Kidney capillary endothelial cell (primary cell): ENCODE measurements around the gene INPP5D.
"Not testable (repeated sequence)": the region's sequence is repeated elsewhere in the genome, so short reads cannot be mapped to it uniquely, and the experiment has no call there.

Experiments
- DNase-seq: peaks from one replicate; pipeline ENCODE4 v3.0.0-alpha.2; 2018; ENCODE audit warnings: low spot score

INPP5D gene

GRCh38 chr2:233053928-233054784, 6.0 kb upstream of the INPP5D start:
- DNase-seq = peak; percentile 49

DNA sequence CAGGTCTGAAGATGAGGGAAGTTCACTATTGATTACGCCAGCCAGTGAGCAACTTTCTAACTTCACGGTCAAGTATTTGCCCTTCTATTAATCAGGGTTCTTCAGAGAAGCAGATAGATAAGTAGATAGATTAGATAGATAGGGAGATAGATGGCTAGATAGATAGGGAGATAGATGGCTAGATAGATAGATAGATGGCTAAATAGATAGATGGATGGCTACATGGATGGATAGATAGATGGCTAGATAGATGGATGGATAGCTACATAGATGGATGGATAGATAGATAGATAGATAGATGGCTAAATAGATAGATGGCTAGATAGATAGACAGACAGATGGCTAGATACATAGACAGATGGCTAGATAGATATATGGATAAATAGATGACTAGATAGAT, 4.8 kb upstream of the INPP5D start:
- no peak for DNase-seq

DNA sequence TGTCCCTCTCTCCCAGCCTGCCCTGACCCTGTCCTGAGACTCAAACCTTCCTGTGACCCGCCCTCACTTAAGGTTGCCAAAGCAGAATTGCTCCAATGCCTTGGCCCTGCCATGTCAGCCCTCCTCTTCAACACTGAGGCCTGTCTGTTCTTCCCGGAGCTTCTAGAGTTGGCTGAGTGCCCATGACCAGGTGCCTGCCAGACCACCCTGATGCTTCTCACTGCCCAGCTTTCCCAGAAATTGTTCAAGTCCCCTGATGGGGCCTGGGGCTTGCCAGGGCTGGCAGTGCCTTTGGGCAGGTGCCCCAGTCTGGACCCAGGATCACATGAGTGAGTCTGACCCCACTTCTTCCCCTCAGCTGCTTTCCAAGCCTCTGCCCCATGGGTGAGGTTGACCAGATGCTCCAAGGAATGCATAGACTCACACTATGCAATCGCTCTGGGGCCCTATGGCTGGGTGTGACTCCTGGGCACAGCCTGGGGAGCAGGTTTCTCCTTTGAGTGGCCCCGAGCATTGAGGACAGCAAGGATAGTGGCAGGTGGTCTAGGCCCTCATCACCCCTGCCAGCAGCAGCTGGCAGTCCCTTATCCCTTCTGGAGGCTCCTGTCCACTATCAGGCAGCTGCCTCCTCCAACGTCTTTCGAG, 3.1 kb upstream of the INPP5D start:
- DNase-seq = no peak

DNA sequence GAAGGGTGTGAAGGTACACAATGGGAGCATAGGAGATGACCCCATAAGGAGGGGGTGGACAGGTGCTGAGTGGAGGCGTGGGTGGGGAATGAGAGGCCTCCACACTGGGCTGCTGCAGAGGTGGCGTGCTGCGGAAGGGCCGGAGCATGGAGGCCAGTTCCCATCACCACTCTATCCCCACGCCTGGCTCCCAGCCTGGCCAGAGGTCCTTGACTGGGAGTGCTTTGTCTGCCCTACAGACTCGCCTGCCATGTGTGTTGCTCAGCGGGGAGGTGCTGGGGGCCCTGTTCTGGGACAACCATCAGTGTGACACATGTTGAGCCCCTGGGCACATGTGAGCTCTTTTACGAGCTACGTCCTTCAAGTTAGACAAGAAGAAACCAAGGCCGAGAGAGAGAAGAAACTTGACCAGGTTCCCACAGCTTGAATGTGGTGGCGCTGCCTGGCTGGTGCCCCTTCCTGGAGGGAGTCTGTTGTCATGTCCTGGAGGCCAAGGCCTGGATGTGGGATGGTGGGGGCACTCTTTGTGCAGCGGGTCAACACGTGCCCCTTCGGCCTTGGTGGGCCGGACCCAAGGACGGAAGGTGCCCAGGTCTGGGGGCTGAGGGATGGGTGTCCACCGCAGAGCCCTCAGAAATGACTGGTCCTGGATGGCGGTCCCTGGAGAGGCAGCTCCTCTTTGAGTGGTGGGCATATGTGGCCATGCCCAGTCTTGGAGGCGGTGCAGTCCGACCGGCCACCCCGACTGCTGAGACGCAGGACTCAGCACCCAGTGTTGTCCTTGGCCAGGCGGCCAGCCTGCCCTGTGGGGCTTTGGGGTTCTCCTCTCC, 1.2 kb upstream of the INPP5D start:
- DNase-seq = no peak

GRCh38 chr2:233059547-233059796, 670 bp upstream of the INPP5D start:
- no peak for DNase-seq

GRCh38 chr2:233060501-233060979, 398 bp downstream of the INPP5D start:
- no peak for DNase-seq

- no peak for DNase-seq
Observed at GRCh38 chr2:233060980-233061590, 943 bp downstream of the INPP5D start.

GRCh38 chr2:233061591-233062450, 1.7 kb downstream of the INPP5D start:
- DNase-seq = no peak

DNA sequence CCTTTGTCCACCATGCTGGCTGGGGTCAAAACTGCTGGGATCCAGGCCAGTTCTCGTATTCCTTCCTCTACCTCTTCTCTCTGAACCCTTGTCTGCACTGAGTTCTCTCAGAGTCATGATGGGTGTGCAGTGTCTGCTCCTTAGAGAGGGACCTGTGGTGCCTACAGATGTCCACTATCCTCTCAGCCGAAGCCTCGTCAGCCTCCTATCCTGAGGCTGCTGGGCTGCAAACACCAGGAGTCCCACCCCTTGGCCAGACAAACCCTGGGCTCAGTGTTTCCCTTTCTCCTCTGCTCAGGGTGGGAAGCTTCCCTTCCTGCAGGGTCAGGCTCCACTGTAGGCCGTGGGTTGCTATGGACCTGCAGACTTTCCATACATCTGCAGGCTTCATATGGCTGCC, 2.3 kb downstream of the INPP5D start:
- DNase-seq = no peak

DNA sequence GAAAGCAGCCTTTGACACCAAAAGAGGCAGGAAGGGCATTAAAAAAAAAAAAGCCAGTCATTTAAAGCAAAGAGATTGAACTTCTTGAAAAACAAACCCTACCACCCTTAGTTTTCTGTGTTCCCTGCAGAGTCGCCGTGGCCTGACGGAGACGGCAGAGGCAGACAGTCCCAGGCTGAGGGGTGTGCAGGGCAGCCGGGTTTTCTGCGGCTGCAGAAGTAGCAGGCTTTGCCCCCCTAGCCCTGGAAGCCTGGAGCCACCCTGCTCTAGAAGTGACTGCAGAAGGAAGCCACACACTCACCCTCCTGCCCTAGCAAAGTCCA, 2.8 kb downstream of the INPP5D start:
- DNase-seq = no peak

- DNase-seq = no peak
Observed at GRCh38 chr2:233063269-233063975, 3.3 kb downstream of the INPP5D start.

- DNase-seq = no peak
Observed at GRCh38 chr2:233063976-233064411, 3.9 kb downstream of the INPP5D start.

DNA sequence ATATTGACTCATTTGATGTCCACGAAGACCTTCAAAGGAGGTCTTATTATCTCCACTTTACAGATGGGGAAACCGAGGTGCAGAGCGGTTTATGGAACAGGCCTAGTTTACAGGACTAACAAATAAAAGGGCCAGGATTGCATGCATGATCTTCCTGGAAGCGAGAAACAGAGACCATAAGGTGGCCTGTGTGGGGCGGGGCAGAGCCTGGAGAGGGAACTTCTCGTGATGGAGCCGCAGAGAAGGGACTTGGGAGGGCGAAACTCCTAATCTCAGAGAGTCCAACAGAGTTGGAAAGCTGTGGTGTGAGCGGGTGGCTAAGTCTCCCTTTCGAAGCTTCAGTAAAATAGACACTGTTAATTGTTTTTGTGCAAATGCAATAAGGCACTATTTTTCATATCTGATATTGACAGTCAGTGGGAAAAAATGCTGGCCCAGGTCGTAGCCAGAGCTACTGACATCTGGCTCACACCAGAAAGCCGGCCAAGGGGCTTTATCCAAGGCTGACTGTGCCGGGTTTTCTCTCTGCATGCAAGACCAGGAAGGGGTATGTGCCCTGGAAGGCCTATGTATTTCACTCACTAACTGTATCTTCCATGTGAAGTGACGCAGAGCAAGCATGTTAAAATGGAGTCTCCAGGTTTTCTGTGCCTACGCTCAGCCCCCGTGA, 4.5 kb downstream of the INPP5D start:
- no peak for DNase-seq

DNA sequence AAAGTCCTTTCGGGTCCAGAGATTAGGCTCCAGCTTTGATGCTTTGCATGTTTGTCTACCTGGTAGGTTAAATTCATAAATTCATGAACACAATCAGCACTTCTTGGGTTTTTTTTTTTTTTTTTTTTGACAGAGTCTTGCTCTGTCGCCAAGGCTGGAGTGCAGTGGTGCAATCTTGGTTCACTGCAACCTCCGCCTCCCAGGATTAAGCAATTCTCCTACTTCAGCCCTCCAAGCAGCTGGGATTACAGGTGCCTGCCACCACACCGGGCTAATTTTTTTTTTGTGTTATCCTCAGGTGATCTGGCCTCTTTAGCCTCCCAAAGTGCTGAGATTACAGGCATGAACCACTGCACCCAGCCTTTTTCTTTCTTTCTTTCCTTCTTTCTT, 5.1 kb downstream of the INPP5D start:
- DNase-seq = not testable (repeated sequence)

GRCh38 chr2:233065954-233066470, 5.9 kb downstream of the INPP5D start:
- no peak for DNase-seq

DNA sequence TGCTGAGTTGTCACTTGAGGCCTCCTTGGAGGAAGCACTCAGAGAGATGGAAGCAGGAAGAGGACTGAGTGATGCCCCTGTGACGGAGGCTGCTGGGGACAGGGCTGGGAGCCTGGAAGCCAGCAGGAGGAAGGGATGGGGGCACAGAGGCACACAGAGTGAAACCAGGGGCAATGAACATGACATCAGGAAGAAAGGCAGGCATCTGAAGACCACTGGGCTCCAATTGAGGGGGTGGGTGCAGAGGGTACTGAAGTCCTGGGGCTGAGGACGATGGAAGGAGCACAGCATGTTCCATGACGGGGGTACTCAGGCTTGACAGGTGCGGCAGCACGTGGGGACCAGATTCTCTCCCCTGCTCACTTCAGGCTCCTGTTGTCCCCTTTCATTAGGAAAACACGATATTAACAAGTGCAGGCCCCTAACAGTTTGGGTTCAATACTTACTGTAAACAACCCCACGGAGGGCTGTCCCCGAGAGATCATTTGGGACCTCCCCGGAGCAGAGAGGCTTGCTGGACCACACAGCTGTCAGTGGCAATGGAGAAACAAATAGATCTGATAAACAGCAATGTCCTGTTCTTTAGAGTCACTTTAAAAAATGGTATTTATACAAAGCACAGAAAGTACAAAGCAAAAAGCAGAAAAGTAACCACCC, 8.7 kb downstream of the INPP5D start:
- no peak for DNase-seq

GRCh38 chr2:233072838-233073237, 12.7 kb downstream of the INPP5D start:
- no peak for DNase-seq

- DNase-seq = no peak
Observed at GRCh38 chr2:233074106-233074505, 14.0 kb downstream of the INPP5D start.

DNA sequence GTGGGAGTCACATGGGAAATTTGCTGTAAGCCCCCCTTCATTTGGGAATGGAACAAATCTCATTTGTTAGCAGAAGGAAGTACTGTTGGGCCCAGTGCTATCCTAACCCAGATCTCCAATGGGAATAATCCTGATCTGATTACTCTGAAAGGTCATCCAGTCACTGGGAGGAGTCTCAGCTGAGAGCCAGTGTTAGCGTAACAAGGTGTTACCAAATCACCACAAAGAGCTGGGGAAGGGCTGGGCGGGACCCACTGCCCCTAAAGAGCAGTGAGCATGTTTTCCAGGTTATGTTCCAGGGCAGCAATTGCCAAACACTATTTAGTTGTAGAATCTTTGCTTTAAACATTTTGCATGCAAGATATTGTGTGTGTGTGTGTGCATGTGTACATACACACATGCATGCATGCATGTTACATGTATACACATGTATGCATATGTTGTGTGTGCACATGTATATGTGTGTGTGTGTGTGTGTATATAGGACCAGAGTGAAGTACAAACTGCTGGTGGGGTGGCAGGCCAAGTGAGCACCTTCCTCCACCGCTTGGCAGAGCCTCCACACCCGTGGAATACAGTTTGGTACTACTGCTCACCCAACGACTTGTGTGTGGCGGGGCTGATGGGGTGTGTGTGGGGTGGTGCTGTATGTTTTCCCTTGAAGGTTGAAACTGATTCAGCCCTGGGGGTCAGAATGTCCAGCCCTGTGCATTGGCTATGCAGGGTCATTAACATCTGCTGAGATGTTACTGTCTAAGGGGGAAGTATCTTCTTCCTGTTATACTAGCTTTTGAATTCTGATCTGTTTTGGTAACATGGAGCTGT, 15.2 kb downstream of the INPP5D start:
- DNase-seq = no peak
